Measurements from ENCODE around the gene PTPN20.

- TF ChIP-seq CTCF (IDR thresholded peaks at IDR 0.05) (no peak), POLR2A (IDR thresholded peaks at IDR 0.05) (no peak)
These were observed 105.3 kb downstream of the PTPN20 start for GRCh38 chr10:47016564-47016963.
